GM12878 (cell line): Measurements from ENCODE around the gene SYNPO. TPM values are rescaled to one million over a fixed set of nuclear protein-coding genes. Genes with fewer than 3 reads are reported as not detected.

ENCODE experiments used
- ATAC-seq: fragments of 200-7000 bp; cut with Tn5 transposase; 3 replicates; pipeline ENCODE4 v1.9.1; 2020; ENCODE audit warnings: mild to moderate bottlenecking, moderate library complexity
- BruUV-seq: library from RNA; stranded (reverse); fragments of 400-500 nt; replicated peaks from 2 replicates; lab custom pipeline; 2021; lab: Mats Ljungman, UMichigan
- CTCF ChIA-PET: fragments of 300-600 bp; sonication (Branson Sonifier 250); formaldehyde crosslinking; extraction: SDS; loops from one replicate; lab custom pipeline; 2021; ENCODE audit warnings: inconsistent platforms; lab: Yijun Ruan, JAX
- POLR2A ChIA-PET: fragments of 350-600 bp; formaldehyde crosslinking; extraction: SDS; loops from one replicate; lab custom pipeline; 2021; ENCODE audit warnings: inconsistent platforms; lab: Charles Lee
- RAD21 ChIA-PET: fragments of 300-600 bp; sonication (Branson Sonifier 250); formaldehyde crosslinking; loops from one replicate; lab custom pipeline; 2023; ENCODE audit warnings: antibody characterized with exemption; ENCODE audit not compliant: unreplicated experiment; lab: Charles Lee
- SMC1A ChIA-PET: fragments of 300-600 bp; sonication (Branson Sonifier 250); formaldehyde crosslinking; loops from one replicate; lab custom pipeline; 2023; ENCODE audit not compliant: unreplicated experiment, uncharacterized antibody; lab: Charles Lee
- DNase-seq: peaks from one replicate; pipeline ENCODE4 v3.0.0-alpha.2; 2011; ENCODE audit warnings: low read depth, low spot score
- FAIRE-seq: peaks from 3 replicates; lab custom pipeline; 2011; peaks lifted over from hg19 to GRCh38; lab: Jason Lieb, UNC
- H2AFZ ChIP-seq: 2 replicates; pipeline ENCODE4 v1.6.0; 2011; ENCODE audit warnings: low read depth, low read length, control low read depth; ENCODE audit not compliant: control insufficient read depth
- H3K27ac ChIP-seq: 2 replicates; pipeline ENCODE4 v1.5.1; 2011; ENCODE audit warnings: control low read depth; ENCODE audit not compliant: control insufficient read depth, insufficient read depth
- H3K27me3 ChIP-seq, 2 experiments: replicated peaks in 1 of 2; 2 replicates each; pipeline versions ENCODE4 v1.6.0 to v1.6.1; 2011; ENCODE audit warnings: low read length in 1 of 2; ENCODE audit not compliant: control insufficient read depth in 2 of 2, insufficient read depth in 2 of 2
- H3K36me3 ChIP-seq, 2 experiments: 2 replicates each; pipeline ENCODE4 v1.5.1; 2011; ENCODE audit warnings: low read length in 1 of 2; ENCODE audit not compliant: control insufficient read depth in 2 of 2, insufficient read depth in 2 of 2
- H3K4me1 ChIP-seq: 2 replicates; pipeline ENCODE4 v1.6.1; 2011; ENCODE audit warnings: mild to moderate bottlenecking, low read length, moderate library complexity, mixed read lengths; ENCODE audit not compliant: control insufficient read depth, insufficient read depth
- H3K4me2 ChIP-seq: 2 replicates; pipeline ENCODE4 v1.6.0; 2011; ENCODE audit warnings: control low read depth; ENCODE audit not compliant: control insufficient read depth, insufficient read depth
- H3K4me3 ChIP-seq: fragments of 200-600 bp; sonication (generic); 2 replicates; pipeline ENCODE4 v1.5.1; 2016
- H3K79me2 ChIP-seq: 2 replicates; pipeline ENCODE4 v1.6.0; 2011; ENCODE audit warnings: low read length; ENCODE audit not compliant: control insufficient read depth, insufficient read depth
- H3K9ac ChIP-seq: 2 replicates; pipeline ENCODE4 v1.8.0; 2011; ENCODE audit warnings: low read length, control low read depth, mixed read lengths; ENCODE audit not compliant: control insufficient read depth, insufficient read depth
- H3K9me3 ChIP-seq: replicated peaks from 3 replicates; pipeline ENCODE4 v1.5.1; 2011; ENCODE audit warnings: mild to moderate bottlenecking, low read length; ENCODE audit not compliant: control insufficient read depth, insufficient read depth
- H4K20me1 ChIP-seq: 2 replicates; pipeline ENCODE4 v1.6.0; 2011; ENCODE audit not compliant: control insufficient read depth, insufficient read depth
- BMI1 ChIP-seq: fragments of 450-650 bp; IDR thresholded peaks from 2 replicates; pipeline ENCODE4 v1.6.1; 2016; ENCODE audit warnings: mild to moderate bottlenecking, moderate library complexity, borderline replicate concordance
- DPF2 ChIP-seq: fragments of 450-650 bp; IDR thresholded peaks from 2 replicates; pipeline ENCODE4 v1.6.1; 2017; ENCODE audit warnings: mild to moderate bottlenecking
- EGR1 ChIP-seq, 2 experiments: IDR thresholded peaks; 1 replicate in 1 of 2; 2 replicates in 1 of 2; pipeline ENCODE4 v1.6.1; 2011 to 2012; ENCODE audit warnings: low read depth in 2 of 2, low read length in 2 of 2, borderline replicate concordance in 1 of 2, mild to moderate bottlenecking in 1 of 2, moderate library complexity in 1 of 2
- FOXM1 ChIP-seq: IDR thresholded peaks from 2 replicates; pipeline ENCODE4 v1.6.1; 2012; ENCODE audit warnings: low read depth, mild to moderate bottlenecking, inconsistent platforms, low read length, moderate library complexity
- HDAC2 ChIP-seq: fragments of 200-600 bp; sonication (generic); IDR thresholded peaks from 2 replicates; pipeline ENCODE4 v1.6.1; 2017
- KLF5 ChIP-seq: fragments of 450-650 bp; IDR thresholded peaks from 2 replicates; pipeline ENCODE4 v1.6.1; 2014; ENCODE audit warnings: mild to moderate bottlenecking; ENCODE audit not compliant: partially characterized antibody
- LARP7 ChIP-seq: fragments of 450-650 bp; IDR thresholded peaks from 2 replicates; pipeline ENCODE4 v1.6.1; 2017; ENCODE audit warnings: mild to moderate bottlenecking
- NR2C1 ChIP-seq: fragments of 450-650 bp; IDR thresholded peaks from 2 replicates; pipeline ENCODE4 v1.6.1; 2017; ENCODE audit warnings: antibody characterized with exemption, mild to moderate bottlenecking, moderate library complexity
- PAX5 ChIP-seq: IDR thresholded peaks from 2 replicates; pipeline ENCODE4 v1.6.1; 2011; ENCODE audit warnings: low read depth, low read length, borderline replicate concordance
- POLR2A ChIP-seq: IDR thresholded peaks from 2 replicates; pipeline ENCODE4 v1.6.1; 2011; ENCODE audit warnings: low read depth, mild to moderate bottlenecking, low read length
- RAD21 ChIP-seq: IDR thresholded peaks from 2 replicates; pipeline ENCODE4 v1.6.1; 2011; ENCODE audit warnings: mild to moderate bottlenecking, low read depth, low read length, moderate library complexity; ENCODE audit not compliant: insufficient read depth
- RB1 ChIP-seq: fragments of 450-650 bp; formaldehyde crosslinking; IDR thresholded peaks from 2 replicates; pipeline ENCODE4 v1.6.1; 2017; ENCODE audit warnings: mild to moderate bottlenecking, borderline replicate concordance
- RELA ChIP-seq: fragments of 450-650 bp; IDR thresholded peaks from 2 replicates; pipeline ENCODE4 v1.8.0; 2014; ENCODE audit warnings: borderline replicate concordance; ENCODE audit not compliant: partially characterized antibody
- SKIL ChIP-seq: fragments of 450-650 bp; IDR thresholded peaks from 2 replicates; pipeline ENCODE4 v1.6.1; 2017; ENCODE audit warnings: mild to moderate bottlenecking, low read depth, inconsistent platforms; ENCODE audit not compliant: poor library complexity, severe bottlenecking
- SMARCA5 ChIP-seq: fragments of 450-650 bp; IDR thresholded peaks from 2 replicates; pipeline ENCODE4 v1.6.1; 2017; ENCODE audit warnings: mild to moderate bottlenecking
- SUZ12 ChIP-seq: fragments of 200-600 bp; sonication (generic); IDR thresholded peaks from one replicate; pipeline ENCODE4 v1.6.1; 2018; ENCODE audit warnings: antibody characterized with exemption, mild to moderate bottlenecking; ENCODE audit not compliant: unreplicated experiment
- TARDBP ChIP-seq: IDR thresholded peaks from 2 replicates; pipeline ENCODE4 v1.6.1; 2016; ENCODE audit warnings: borderline replicate concordance
- ZNF207 ChIP-seq: fragments of 450-650 bp; IDR thresholded peaks from 2 replicates; pipeline ENCODE4 v1.6.1; 2014; ENCODE audit warnings: antibody characterized with exemption, mild to moderate bottlenecking, borderline replicate concordance
- ZNF622 ChIP-seq: fragments of 450-650 bp; IDR thresholded peaks from 2 replicates; pipeline ENCODE4 v1.6.1; 2017; ENCODE audit warnings: mild to moderate bottlenecking, inconsistent platforms
- ZSCAN29 ChIP-seq: fragments of 450-650 bp; IDR thresholded peaks from 2 replicates; pipeline ENCODE4 v1.6.1; 2017; ENCODE audit warnings: mild to moderate bottlenecking, moderate library complexity
- WGBS: methylation state at CpG from one replicate; pipeline ENCODE4 v1.1.6; 2016; ENCODE audit warnings: low lambda C conversion rate; ENCODE audit not compliant: insufficient replicate concordance, insufficient coverage; ENCODE audit errors: missing lambda C conversion rate; 5-methylcytosine and 5-hydroxymethylcytosine counted together
- in situ Hi-C: fragments of 300-500 bp; cut with MboI; formaldehyde crosslinking; loops from 9 replicates; pipeline ENCODE4 v1.14.3; 2018; ENCODE audit warnings: mixed read lengths
- intact Hi-C: fragments of 100-400 bp; cut with micrococcal nuclease; formaldehyde crosslinking; loops from one replicate; pipeline ENCODE4 v1.14.2; 2022; ENCODE audit not compliant: unreplicated experiment
- polyA plus RNA-seq, 11 experiments: library from polyadenylated mRNA; depleted of rRNA in 4 of 11; unstranded in 6 of 11; stranded (reverse) in 5 of 11; fragments of >200 nt; fragmentation: Nextera tagmentation in 4 of 11; fragmentation: Illumina TruSeq in 1 of 11; extraction: Ambion mirVana in 4 of 11; extraction: Trizol in 1 of 11; gene quantifications; 1 replicate in 1 of 11; 2 replicates in 10 of 11; pipeline versions ENCODE4 v1.2.1 to v1.2.3, GENCODE V29; 2011 to 2016; ENCODE audit warnings: inconsistent platforms in 2 of 11, missing spikeins in 2 of 11, low read depth in 1 of 11
- total RNA-seq, 4 experiments: library from RNA; depleted of rRNA in 3 of 4; stranded (reverse); fragments of >200 nt in 3 of 4; fragmentation: Illumina TruSeq in 1 of 4; extraction: Trizol in 1 of 4; gene quantifications; 2 replicates each; pipeline versions ENCODE4 v1.2.1 to v1.2.3, GENCODE V29; 2013 to 2021

Gene SYNPO
- total and polyA plus RNA-seq, 10 of the 15 experiments (the other 5 are each of a cell fraction or from before 2014, with no cell fraction given), result 0.77 to 21.0 (median 3.9) TPM

GRCh38 chr5:150607991-150608390 is 32.5 kb upstream of the SYNPO start:
- WGBS, result 76% methylated on average over 4 of the region's 4 CpGs

More at GRCh38 chr5:150607991-150608390, 32.5 kb upstream of the SYNPO start:
- TF ChIP-seq PAX5, result no peak
- no peak for TF ChIP-seq ZSCAN29
- no peak for TF ChIP-seq RELA
- TF ChIP-seq TARDBP, result no peak
- TF ChIP-seq NR2C1, result no peak
- TF ChIP-seq DPF2, result no peak
- TF ChIP-seq HDAC2, result no peak
- TF ChIP-seq LARP7, result no peak
- no peak for TF ChIP-seq BMI1
- no peak for TF ChIP-seq SKIL
- no peak for TF ChIP-seq SMARCA5
- no peak for TF ChIP-seq RB1
- no peak for TF ChIP-seq EGR1 (IDR thresholded peaks at IDR 0.05; ENCODE audit: borderline replicate concordance in 1 of 2, low read depth in 2 of 2, low read length in 2 of 2)
- TF ChIP-seq FOXM1, result no peak
- TF ChIP-seq KLF5, result no peak
- no peak for TF ChIP-seq ZNF622
- TF ChIP-seq ZNF207, result no peak
- no peak for TF ChIP-seq SUZ12
- TF ChIP-seq POLR2A, result no peak
- TF ChIP-seq RAD21, result no peak
- no peak overlapping the region for H3K4me2 ChIP-seq
- BruUV-seq, result no TSS peak
- H3K79me2 ChIP-seq, result no peaks in the 10 kb centered on the region
- DNase-seq, result no peak
- ChIA-PET SMC1A (interaction anchor here (1.2 kb wide), 1 partner anchor 18 kb away, joined by 4 read pairs; no protein-coding TSS in a partner anchor), RAD21 (no interaction called here), POLR2A (interaction anchor here (2.0 kb wide), 1 partner anchor 12 kb away, joined by 5 read pairs; no protein-coding TSS in a partner anchor), CTCF (interaction anchor here (0.6 to 1.1 kb wide), 2 partner anchors 33 to 62 kb away, joined by 3 read pairs; no protein-coding TSS in a partner anchor)
- in situ Hi-C loops, result no loop called here
- no peak for ATAC-seq
- FAIRE-seq, result no peak
- H3K4me3 ChIP-seq, result no peak overlapping the region
- H3K27ac ChIP-seq, result no peak overlapping the region
- intact Hi-C loops, result no loop called here
- no peak overlapping the region for H3K9ac ChIP-seq
- H3K9me3 ChIP-seq, result no peaks in the 10 kb centered on the region
- no peaks in the 10 kb centered on the region for H3K4me1 ChIP-seq
- no peaks in the 10 kb centered on the region for H4K20me1 ChIP-seq
- H2AFZ ChIP-seq, result no peak overlapping the region
- no peaks in the 10 kb centered on the region for H3K27me3 ChIP-seq
- no peaks in the 10 kb centered on the region for H3K36me3 ChIP-seq
